ENCODE measurements around the gene CABLES1. TPM values are rescaled to one million over a fixed set of nuclear protein-coding genes. Genes with fewer than 3 reads are reported as not detected.

CABLES1 gene
- total RNA-seq, 1 experiment from 2014 or later: 66.4 TPM

- Histone ChIP-seq H3K9me3 (ENCODE audit: control insufficient read depth, insufficient read depth, low read depth, low read length) (no peaks in the 10 kb centered on the region), H3K27me3 (ENCODE audit: control insufficient read depth, insufficient read depth, low read length) (no peaks in the 10 kb centered on the region), H3K36me3 (ENCODE audit: control insufficient read depth, insufficient read depth, low read length) (peaks cover 7% of the 10 kb centered on the region; the same call in 1 of the 2 replicates), H3K27ac (ENCODE audit: low read length) (no peak overlapping the region), H3K4me3 (ENCODE audit: low read depth in 2 of 2, low read length in 2 of 2) (no peak overlapping the region), H3K4me1 (ENCODE audit: control insufficient read depth, insufficient read depth, low read length) (no peaks in the 10 kb centered on the region; the same call in 1 of the 2 replicates)
- BruUV-seq (replicated peaks): no TSS peak
- no peak for DNase-seq (ENCODE audit: low read depth, low spot score)
- CTCF ChIA-PET: no interaction called here
- intact Hi-C loops (cut with micrococcal nuclease; ENCODE audit: unreplicated experiment) (no loop called here), in situ Hi-C loops (cut with HindIII; ENCODE audit: low pct_unique_long_range_greater_than_20kb, low sequenced_read_pairs) (no loop called here)
- POLR2A ChIA-PET: no interaction called here
- no peak for TF ChIP-seq TCF7L2 (IDR thresholded peaks at IDR 0.05; ENCODE audit: low read depth, low read length)
- TF ChIP-seq CTCF (IDR thresholded peaks at IDR 0.05): no peak
- no peak for TF ChIP-seq SIN3A (IDR thresholded peaks at IDR 0.05; ENCODE audit: borderline replicate concordance, insufficient read depth, low read depth, low read length)
- no peak for TF ChIP-seq REST (IDR thresholded peaks at IDR 0.05; ENCODE audit: insufficient read depth in 1 of 2, low read depth in 2 of 2, low read length in 1 of 2)
- TF ChIP-seq POLR2AphosphoS5 (IDR thresholded peaks at IDR 0.05; ENCODE audit: low read depth, low read length): no peak
- peak; percentile 64 for ATAC-seq
These were observed 54.7 kb downstream of the CABLES1 start for GRCh38 chr18:23189768-23190661.

- H3K27me3 ChIP-seq (ENCODE audit: control insufficient read depth, insufficient read depth, low read length): no peaks in the 10 kb centered on the region
- in situ Hi-C loops (cut with HindIII; ENCODE audit: low pct_unique_long_range_greater_than_20kb, low sequenced_read_pairs) (no loop called here), intact Hi-C loops (cut with micrococcal nuclease; ENCODE audit: unreplicated experiment) (no loop called here)
- H3K9me3 ChIP-seq (ENCODE audit: control insufficient read depth, insufficient read depth, low read depth, low read length): no peaks in the 10 kb centered on the region
- POLR2A ChIA-PET: no interaction called here
- H3K4me3 ChIP-seq (ENCODE audit: low read depth in 2 of 2, low read length in 2 of 2): no peak overlapping the region
- no peaks in the 10 kb centered on the region; the same call in 1 of the 2 replicates for H3K4me1 ChIP-seq (ENCODE audit: control insufficient read depth, insufficient read depth, low read length)
- ATAC-seq (no peak), DNase-seq (ENCODE audit: low read depth, low spot score) (no peak)
- no peak for TF ChIP-seq CTCF (IDR thresholded peaks at IDR 0.05)
- no peak for TF ChIP-seq REST (IDR thresholded peaks at IDR 0.05; ENCODE audit: insufficient read depth in 1 of 2, low read depth in 2 of 2, low read length in 1 of 2)
- CTCF ChIA-PET: no interaction called here
- peaks cover 7% of the 10 kb centered on the region; the same call in 1 of the 2 replicates for H3K36me3 ChIP-seq (ENCODE audit: control insufficient read depth, insufficient read depth, low read length)
- H3K27ac ChIP-seq (ENCODE audit: low read length): no peak overlapping the region
- no TSS peak for BruUV-seq (replicated peaks)
These were observed 55.9 kb downstream of the CABLES1 start for GRCh38 chr18:23191232-23191631.

All from Panc1 (cell line).